PC-3 (cell line): ENCODE measurements around the gene PLA2G4F.

Experiments used
- EZH2 ChIP-seq: fragments of 300-600 bp; sonication (generic); IDR thresholded peaks from one replicate; pipeline ENCODE4 v1.6.1; 2017; ENCODE audit warnings: antibody characterized with exemption, mild to moderate bottlenecking, low read length; ENCODE audit not compliant: unreplicated experiment
- TF ChIP-seq, protein P1 (sequence below): fragments of 300-600 bp; sonication (generic); conservative IDR thresholded peaks from 2 replicates; pipeline ENCODE4 v1.5.1; 2017; ENCODE audit warnings: antibody characterized with exemption, low read depth, mild to moderate bottlenecking, low read length

- TF ChIP-seq, protein P1, sequence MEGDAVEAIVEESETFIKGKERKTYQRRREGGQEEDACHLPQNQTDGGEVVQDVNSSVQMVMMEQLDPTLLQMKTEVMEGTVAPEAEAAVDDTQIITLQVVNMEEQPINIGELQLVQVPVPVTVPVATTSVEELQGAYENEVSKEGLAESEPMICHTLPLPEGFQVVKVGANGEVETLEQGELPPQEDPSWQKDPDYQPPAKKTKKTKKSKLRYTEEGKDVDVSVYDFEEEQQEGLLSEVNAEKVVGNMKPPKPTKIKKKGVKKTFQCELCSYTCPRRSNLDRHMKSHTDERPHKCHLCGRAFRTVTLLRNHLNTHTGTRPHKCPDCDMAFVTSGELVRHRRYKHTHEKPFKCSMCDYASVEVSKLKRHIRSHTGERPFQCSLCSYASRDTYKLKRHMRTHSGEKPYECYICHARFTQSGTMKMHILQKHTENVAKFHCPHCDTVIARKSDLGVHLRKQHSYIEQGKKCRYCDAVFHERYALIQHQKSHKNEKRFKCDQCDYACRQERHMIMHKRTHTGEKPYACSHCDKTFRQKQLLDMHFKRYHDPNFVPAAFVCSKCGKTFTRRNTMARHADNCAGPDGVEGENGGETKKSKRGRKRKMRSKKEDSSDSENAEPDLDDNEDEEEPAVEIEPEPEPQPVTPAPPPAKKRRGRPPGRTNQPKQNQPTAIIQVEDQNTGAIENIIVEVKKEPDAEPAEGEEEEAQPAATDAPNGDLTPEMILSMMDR: no peak
- no peak for TF ChIP-seq EZH2
These were observed 62.5 kb downstream of the PLA2G4F start for GRCh38 chr15:42093966-42094365.
